IPS DF 19.7 (cell line): Measurements from ENCODE around the gene GSDMA.
"Not testable (repeated sequence)": the region's sequence is repeated elsewhere in the genome, so short reads cannot be mapped to it uniquely, and the experiment has no call there.

Experiments
- DNase-seq: peaks from one replicate; pipeline ENCODE4 v3.0.0-alpha.2; 2013; ENCODE audit warnings: low read depth, low spot score

Gene GSDMA

DNA sequence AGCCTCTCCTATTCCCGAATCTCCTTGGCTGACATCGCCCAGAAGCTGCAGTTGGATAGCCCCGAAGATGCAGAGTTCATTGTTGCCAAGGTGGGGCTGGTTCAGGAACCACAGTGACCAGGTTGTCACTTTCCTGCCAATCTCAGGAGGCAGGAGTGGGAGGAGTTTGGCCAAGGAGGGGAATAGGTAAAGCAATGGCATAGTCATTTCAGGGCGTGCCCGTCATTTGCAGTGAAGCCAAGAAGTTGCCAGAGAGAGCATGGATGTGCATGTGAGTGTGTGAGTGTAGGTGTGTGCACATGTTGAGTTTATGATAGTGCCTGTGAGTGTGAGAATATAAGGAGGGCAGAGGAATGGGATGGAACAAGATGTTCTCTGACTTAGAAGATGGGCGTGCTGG lies 32.6 kb downstream of the GSDMA start:
- no peak for DNase-seq

DNA sequence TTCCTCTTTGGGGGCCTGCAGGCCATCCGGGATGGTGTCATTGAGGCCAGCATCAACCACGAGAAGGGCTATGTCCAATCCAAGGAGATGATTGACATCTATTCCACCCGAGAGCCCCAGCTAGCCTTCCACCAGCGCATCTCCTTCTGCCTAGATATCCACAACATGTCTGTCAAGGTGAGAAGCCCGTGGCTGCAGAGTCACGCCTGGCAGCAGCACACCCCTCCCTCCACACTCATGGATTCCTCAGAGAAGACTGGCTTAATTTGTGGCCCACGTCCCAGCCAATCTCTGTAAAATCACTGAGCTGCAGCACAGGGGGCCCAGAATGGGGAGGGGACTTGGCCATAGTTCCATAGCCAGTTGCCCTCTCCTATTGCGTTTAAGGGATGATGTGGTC lies 33.4 kb downstream of the GSDMA start:
- DNase-seq = no peak

DNA sequence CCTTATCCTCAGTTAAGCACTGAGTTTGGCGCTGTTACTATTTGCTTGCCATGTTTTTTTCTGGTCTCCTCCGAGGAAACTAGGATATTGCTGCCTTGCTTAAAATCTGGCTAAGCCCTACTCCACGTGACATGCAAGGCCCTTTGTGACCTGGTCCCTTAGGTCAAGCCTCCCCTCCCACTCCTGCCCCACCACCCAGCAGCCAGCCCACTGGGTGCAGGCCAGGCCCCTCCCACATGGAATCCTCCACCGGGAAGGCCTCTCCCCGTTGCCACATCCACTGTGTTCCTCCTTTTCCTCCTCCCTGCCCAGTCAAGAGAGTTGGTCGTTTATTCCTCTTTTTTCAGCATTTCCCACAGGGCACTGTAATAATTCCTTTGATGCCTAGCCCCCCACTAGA lies 34.0 kb downstream of the GSDMA start:
- no peak for DNase-seq

GRCh38 chr17:39997543-39997942 lies 34.7 kb downstream of the GSDMA start:
- DNase-seq = no peak

- DNase-seq = no peak
Observed at GRCh38 chr17:39999067-39999466, 36.3 kb downstream of the GSDMA start.

DNA sequence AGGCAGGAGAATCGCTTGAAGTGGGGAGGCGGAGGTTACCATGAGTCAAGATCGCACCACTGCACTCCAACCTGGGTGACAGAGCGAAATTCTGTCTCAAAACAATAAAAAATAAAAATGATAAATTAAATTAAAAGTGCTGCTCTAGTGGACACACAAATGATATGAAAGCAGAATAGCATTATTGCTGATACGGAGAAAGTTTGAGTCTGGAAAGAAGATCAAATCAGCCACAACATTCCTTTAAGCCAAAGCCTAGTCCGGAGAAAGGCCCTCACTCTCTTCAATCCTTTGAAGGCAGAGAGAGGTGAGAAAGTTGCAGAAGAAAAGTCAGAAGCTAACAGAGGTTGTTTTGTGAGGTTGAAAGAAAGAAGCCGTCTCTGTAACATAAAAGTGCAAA lies 37.4 kb downstream of the GSDMA start:
- DNase-seq = no peak

GRCh38 chr17:40001335-40001734 lies 38.5 kb downstream of the GSDMA start:
- DNase-seq = not testable (repeated sequence)

DNA sequence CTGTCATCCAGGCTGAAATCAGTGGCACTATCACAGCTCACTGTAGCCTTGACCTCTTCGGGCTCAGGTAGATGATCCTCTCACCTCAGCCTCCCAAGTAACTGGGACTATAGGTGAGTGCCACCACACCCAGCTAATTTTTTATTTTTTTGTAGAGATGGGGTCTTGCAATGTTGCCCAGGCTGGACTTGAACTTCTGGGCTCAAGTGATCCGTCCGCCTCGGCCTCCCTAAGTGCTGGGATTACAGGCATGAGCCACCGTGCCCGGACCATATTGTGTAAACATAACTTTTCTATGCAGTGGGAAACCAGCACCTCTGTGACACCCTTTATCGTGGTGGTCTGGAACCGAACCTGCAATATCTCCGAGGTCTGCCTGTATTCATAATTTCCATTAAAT lies 41.3 kb downstream of the GSDMA start:
- no peak for DNase-seq

DNA sequence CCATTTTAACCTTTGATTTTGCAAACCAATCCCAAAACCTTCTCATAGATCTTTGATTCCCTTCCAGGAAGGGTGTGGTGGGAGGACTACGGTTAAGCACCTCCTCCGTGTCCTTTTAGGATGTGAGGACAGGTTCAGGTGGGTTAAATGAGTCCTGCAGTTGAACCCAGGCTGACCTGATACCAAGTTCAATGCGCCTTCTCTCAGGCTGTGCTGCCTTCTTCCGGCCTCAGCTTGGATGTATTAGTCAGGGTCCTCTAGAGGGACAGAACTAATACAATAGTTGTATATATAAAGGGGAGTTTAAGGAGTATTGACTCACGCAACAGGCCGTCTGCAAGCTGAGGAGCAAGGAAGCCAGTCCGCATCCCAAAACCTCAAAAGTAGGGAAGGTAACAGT lies 41.9 kb downstream of the GSDMA start:
- no peak for DNase-seq

- no peak for DNase-seq
Observed at GRCh38 chr17:40005520-40005919, 42.7 kb downstream of the GSDMA start.

DNA sequence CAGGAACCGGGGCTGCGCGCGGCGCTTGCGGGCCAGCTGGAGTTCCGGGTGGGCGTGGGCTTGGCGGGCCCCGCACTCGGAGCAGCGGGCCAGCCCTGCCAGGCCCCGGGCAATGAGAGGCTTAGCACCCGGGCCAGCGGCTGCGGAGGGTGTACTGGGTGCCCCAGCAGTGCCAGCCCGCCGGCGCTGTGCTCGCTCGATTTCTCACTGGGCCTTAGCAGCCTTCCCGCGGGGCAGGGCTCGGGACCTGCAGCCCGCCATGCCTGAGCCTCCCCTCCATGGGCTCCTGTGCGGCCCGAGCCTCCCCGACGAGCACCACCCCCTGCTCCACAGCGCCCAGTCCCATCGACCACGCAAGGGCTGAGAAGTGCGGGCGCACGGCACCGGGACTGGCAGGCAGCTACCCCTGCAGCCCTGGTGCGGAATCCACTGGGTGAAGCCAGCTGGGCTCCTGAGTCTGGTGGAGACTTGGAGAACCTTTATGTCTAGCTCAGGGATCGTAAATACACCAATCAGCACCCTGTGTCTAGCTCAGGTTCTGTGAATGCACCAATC lies 48.2 kb downstream of the GSDMA start:
- DNase-seq = not testable (repeated sequence)

DNA sequence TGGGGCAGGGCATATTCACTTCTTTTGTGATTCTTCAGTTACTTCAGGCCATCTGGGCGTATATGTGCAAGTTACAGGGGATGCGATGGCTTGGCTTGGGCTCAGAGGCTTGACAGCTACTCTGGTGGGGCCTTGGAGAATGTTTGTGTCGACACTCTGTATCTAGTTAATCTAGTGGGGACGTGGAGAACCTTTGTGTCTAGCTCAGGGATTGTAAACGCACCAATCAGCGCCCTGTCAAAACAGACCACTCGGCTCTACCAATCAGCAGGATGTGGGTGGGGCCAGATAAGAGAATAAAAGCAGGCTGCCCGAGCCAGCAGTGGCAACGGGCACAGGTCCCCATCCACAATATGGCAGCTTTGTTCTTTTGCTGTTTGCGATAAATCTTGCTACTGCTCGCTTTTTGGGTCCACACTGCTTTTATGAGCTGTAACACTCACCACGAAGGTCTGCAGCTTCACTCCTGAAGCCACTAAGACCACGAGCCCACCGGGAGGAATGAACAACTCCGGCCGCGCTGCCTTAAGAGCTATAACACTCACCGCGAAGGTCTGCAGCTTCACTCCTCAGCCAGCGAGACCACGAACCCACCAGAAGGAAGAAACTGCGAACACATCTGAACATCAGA lies 49.3 kb downstream of the GSDMA start:
- not testable (repeated sequence) for DNase-seq

GRCh38 chr17:40014375-40014980 lies 51.7 kb downstream of the GSDMA start:
- DNase-seq = no peak

- DNase-seq = no peak
Observed at GRCh38 chr17:40015005-40015997, 52.5 kb downstream of the GSDMA start, which contains the start of gene CSF3. TSS of gene CSF3 (plus strand) at chr17:40015440. CDS start at chr17:40015475, 35 bp downstream.

- no peak for DNase-seq
Observed at GRCh38 chr17:40015998-40016985, 53.5 kb downstream of the GSDMA start.

- DNase-seq = no peak
Observed at GRCh38 chr17:40017422-40018080, 54.7 kb downstream of the GSDMA start.

GRCh38 chr17:40018211-40019121 lies 55.7 kb downstream of the GSDMA start:
- no peak for DNase-seq

DNA sequence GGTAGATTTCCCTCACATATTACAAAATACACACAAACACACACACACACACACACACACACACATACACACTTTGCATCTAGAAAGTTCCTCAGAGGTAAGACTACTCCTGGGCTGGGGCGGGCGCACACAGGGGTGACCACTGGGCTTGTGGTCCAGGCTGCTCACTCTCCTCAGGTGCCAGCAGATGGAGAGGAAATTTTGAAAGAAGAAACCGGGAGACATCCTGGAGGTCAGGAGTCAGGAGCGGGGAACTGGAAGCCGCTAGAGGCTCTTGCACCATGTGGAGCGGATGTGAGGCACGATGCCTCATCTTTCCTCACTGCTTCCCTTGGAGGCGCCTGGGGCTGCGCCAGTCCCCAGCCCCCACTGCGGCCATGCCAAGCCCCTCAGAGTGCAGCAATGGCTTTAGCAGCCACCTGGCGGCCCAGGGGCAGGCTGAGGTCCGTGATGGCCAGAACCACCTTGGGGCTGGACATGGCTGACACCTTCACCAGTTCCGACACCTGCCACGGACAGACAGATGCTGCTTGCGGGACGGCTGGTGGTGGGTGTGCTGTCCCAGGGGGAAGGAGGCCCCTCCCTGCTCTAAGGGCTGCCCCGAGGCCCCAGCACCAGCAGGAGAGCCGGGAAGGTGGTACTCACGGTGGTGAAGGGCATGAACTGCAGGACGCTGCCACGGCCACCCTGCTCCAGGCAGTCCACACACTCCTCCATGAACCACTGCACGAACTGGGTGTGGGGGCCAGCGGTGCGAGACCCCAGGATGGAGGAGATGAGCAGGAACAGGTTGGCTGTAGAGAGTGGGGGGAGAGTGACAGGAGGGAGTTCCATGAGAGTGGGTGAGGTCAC lies 56.6 kb downstream of the GSDMA start:
- no peak for DNase-seq
